WTC11 (cell line): ENCODE measurements around the gene LAMB4. TPM values are rescaled to one million over a fixed set of nuclear protein-coding genes. Genes with fewer than 3 reads are reported as not detected.

Experiments used
- ATAC-seq: fragments of 200-7000 bp; cut with Tn5 transposase; 2 replicates; pipeline ENCODE4 v1.10.0; 2021; ENCODE audit warnings: mild to moderate bottlenecking, moderate library complexity
- CTCF ChIA-PET: fragments of 300-600 bp; sonication (Branson Sonifier 250); formaldehyde crosslinking; loops from one replicate; lab custom pipeline; 2021; ENCODE audit warnings: antibody characterized with exemption; lab: Charles Lee
- POLR2A ChIA-PET: fragments of 350-600 bp; sonication (Branson Sonifier 250); formaldehyde crosslinking; loops from one replicate; lab custom pipeline; 2021; ENCODE audit warnings: antibody characterized with exemption; lab: Charles Lee
- DNase-seq: peaks from one replicate; pipeline ENCODE4 v3.0.0; 2021; ENCODE audit warnings: low spot score
- H3K27ac Mint-ChIP-seq: 2 replicates; pipeline ENCODE4 v1.8.0; 2021; ENCODE audit warnings: mixed read lengths
- H3K27me3 Mint-ChIP-seq: 2 replicates; pipeline ENCODE4 v1.8.0; 2021; ENCODE audit warnings: low read depth, mild to moderate bottlenecking, moderate library complexity, mixed read lengths
- H3K36me3 Mint-ChIP-seq: 2 replicates; pipeline ENCODE4 v1.8.0; 2021; ENCODE audit warnings: mixed read lengths
- H3K4me1 Mint-ChIP-seq: 2 replicates; pipeline ENCODE4 v1.8.0; 2022; ENCODE audit warnings: mixed read lengths
- H3K4me3 Mint-ChIP-seq: 2 replicates; pipeline ENCODE4 v1.8.0; 2021; ENCODE audit warnings: mild to moderate bottlenecking, moderate library complexity, mixed read lengths
- H3K9me3 Mint-ChIP-seq: 2 replicates; pipeline ENCODE4 v1.8.0; 2021; ENCODE audit warnings: mixed read lengths
- ESRRA ChIP-seq: sonication (generic); formaldehyde crosslinking; IDR thresholded peaks from 2 replicates; pipeline ENCODE4 v1.8.1; 2022; ENCODE audit warnings: mild to moderate bottlenecking, missing genetic modification reagents, borderline replicate concordance
- ETV6 ChIP-seq: sonication (generic); formaldehyde crosslinking; IDR thresholded peaks from 2 replicates; pipeline ENCODE4 v1.8.1; 2022; ENCODE audit warnings: mild to moderate bottlenecking, missing genetic modification reagents
- GTF2I ChIP-seq: fragments of 250-450 bp; sonication (Bioruptor Pico); conservative IDR thresholded peaks from 2 replicates; pipeline ENCODE4 v1.4.0; 2021; ENCODE audit warnings: mild to moderate bottlenecking
- MYBL2 ChIP-seq: sonication (generic); formaldehyde crosslinking; IDR thresholded peaks from 2 replicates; pipeline ENCODE4 v1.8.1; 2023; ENCODE audit warnings: mild to moderate bottlenecking, moderate library complexity, missing genetic modification reagents
- NR3C1 ChIP-seq: sonication (generic); formaldehyde crosslinking; conservative IDR thresholded peaks from 2 replicates; pipeline ENCODE4 v1.8.1; 2023; ENCODE audit warnings: low read depth, mild to moderate bottlenecking, missing genetic modification reagents
- SOX15 ChIP-seq: fragments of 250-450 bp; sonication (Bioruptor Pico); IDR thresholded peaks from 2 replicates; pipeline ENCODE4 v1.9.0; 2021; ENCODE audit warnings: mild to moderate bottlenecking
- TEAD4 ChIP-seq: sonication (generic); formaldehyde crosslinking; IDR thresholded peaks from 2 replicates; pipeline ENCODE4 v1.8.0; 2022; ENCODE audit warnings: mild to moderate bottlenecking, missing genetic modification reagents
- ZBTB21 ChIP-seq: sonication (generic); formaldehyde crosslinking; IDR thresholded peaks from 2 replicates; pipeline ENCODE4 v1.8.1; 2023; ENCODE audit warnings: mild to moderate bottlenecking, missing genetic modification reagents, borderline replicate concordance
- ZNF219 ChIP-seq: sonication (generic); formaldehyde crosslinking; IDR thresholded peaks from 2 replicates; pipeline ENCODE4 v1.8.0; 2023; ENCODE audit warnings: missing genetic modification reagents, mild to moderate bottlenecking, borderline replicate concordance
- ZNF263 ChIP-seq: sonication (generic); formaldehyde crosslinking; IDR thresholded peaks from 2 replicates; pipeline ENCODE4 v1.8.1; 2022; ENCODE audit warnings: low read depth, mild to moderate bottlenecking, moderate library complexity, missing genetic modification reagents
- ZNF671 ChIP-seq: fragments of 250-450 bp; sonication (Bioruptor Pico); IDR thresholded peaks from 2 replicates; pipeline ENCODE4 v1.8.0; 2021; ENCODE audit warnings: mild to moderate bottlenecking
- total RNA-seq: library from RNA; stranded (reverse); gene quantifications from 3 replicates; pipeline ENCODE4 v1.2.3, GENCODE V29; 2021
- TF ChIP-seq, protein P1 (sequence below): sonication (generic); formaldehyde crosslinking; IDR thresholded peaks from 2 replicates; pipeline ENCODE4 v1.8.0; 2022; ENCODE audit warnings: missing genetic modification reagents
- TF ChIP-seq, protein P2 (sequence below): fragments of 250-450 bp; sonication (Bioruptor Pico); IDR thresholded peaks from 2 replicates; pipeline ENCODE4 v1.9.0; 2021; ENCODE audit warnings: mild to moderate bottlenecking
- TF ChIP-seq, protein P3 (sequence below): sonication (generic); formaldehyde crosslinking; IDR thresholded peaks from 2 replicates; pipeline ENCODE4 v1.8.0; 2023; ENCODE audit warnings: mild to moderate bottlenecking, missing genetic modification reagents
- TF ChIP-seq, protein P4 (sequence below): sonication (generic); formaldehyde crosslinking; IDR thresholded peaks from 2 replicates; pipeline ENCODE4 v1.8.1; 2023; ENCODE audit warnings: mild to moderate bottlenecking, moderate library complexity, missing genetic modification reagents
- TF ChIP-seq, protein P5 (sequence below): sonication (generic); formaldehyde crosslinking; IDR thresholded peaks from 2 replicates; pipeline ENCODE4 v1.8.0; 2022; ENCODE audit warnings: mild to moderate bottlenecking, missing genetic modification reagents
- TF ChIP-seq, protein P6 (sequence below): fragments of 250-450 bp; sonication (Bioruptor Pico); IDR thresholded peaks from 2 replicates; pipeline ENCODE4 v1.9.0; 2021; ENCODE audit warnings: mild to moderate bottlenecking
- TF ChIP-seq, protein P7 (sequence below): sonication (generic); formaldehyde crosslinking; IDR thresholded peaks from 2 replicates; pipeline ENCODE4 v1.8.1; 2023; ENCODE audit warnings: mild to moderate bottlenecking, missing genetic modification reagents

The LAMB4 gene
- total RNA-seq, 1 experiment from 2014 or later = not detected

DNA sequence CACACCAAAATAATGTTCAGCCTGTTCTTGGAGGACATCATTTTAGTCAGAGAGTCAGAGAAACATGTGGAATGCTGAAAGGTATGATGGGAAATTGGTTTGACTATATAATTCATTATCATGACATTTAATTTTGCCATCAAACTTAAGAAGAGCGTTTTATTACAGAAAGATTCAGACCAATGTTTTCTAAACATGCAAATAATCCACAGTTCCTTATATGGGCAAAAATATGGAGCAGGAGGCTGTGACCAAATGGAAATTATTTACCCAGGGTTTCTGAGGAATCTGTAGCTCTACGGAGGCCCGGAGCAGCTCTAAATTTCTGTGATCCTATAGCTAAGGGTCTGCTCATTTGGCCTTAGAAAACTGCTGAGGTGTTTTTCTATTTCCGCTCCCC lies 33.2 kb downstream of the LAMB4 start (continued):
- TF ChIP-seq, protein P1, sequence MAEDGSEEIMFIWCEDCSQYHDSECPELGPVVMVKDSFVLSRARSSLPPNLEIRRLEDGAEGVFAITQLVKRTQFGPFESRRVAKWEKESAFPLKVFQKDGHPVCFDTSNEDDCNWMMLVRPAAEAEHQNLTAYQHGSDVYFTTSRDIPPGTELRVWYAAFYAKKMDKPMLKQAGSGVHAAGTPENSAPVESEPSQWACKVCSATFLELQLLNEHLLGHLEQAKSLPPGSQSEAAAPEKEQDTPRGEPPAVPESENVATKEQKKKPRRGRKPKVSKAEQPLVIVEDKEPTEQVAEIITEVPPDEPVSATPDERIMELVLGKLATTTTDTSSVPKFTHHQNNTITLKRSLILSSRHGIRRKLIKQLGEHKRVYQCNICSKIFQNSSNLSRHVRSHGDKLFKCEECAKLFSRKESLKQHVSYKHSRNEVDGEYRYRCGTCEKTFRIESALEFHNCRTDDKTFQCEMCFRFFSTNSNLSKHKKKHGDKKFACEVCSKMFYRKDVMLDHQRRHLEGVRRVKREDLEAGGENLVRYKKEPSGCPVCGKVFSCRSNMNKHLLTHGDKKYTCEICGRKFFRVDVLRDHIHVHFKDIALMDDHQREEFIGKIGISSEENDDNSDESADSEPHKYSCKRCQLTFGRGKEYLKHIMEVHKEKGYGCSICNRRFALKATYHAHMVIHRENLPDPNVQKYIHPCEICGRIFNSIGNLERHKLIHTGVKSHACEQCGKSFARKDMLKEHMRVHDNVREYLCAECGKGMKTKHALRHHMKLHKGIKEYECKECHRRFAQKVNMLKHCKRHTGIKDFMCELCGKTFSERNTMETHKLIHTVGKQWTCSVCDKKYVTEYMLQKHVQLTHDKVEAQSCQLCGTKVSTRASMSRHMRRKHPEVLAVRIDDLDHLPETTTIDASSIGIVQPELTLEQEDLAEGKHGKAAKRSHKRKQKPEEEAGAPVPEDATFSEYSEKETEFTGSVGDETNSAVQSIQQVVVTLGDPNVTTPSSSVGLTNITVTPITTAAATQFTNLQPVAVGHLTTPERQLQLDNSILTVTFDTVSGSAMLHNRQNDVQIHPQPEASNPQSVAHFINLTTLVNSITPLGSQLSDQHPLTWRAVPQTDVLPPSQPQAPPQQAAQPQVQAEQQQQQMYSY (CRISPR knock-in tag) = no peak

DNA sequence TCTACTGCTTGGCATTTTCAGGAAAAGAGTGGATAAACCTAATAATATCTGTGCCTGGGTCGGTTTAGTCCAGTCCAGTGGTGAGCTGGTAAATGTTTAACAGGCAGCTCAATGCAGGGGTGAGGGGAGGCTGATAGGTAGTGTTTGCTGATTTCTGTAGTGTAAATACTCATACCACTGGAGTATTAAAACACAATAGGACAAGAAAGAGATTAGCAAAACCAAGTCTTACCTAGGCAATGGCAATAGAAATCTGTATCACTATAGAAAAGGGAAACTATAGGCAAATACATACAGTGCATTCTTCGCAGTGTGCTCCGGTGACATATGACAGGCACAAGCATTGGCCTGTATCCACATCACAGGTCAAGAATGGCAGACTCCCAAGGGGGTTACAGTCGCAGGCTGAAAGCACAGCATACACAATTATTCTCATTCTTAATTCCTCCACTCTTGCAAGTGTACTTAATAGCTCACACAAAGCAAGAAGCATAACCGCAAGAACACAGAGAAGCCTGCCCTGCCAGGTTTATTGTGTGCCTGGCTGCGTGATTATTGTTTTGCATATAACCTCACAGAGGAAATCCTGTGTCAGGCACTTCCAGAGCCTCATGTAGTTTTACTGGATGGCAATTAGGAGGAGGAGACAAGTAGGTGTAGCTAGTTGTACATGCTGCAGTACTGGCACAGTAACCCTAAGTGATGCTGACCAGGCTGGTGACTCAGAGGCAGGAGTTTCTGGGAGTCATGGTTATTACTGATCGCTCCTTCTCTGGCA lies 35.0 kb downstream of the LAMB4 start:
- Mint-ChIP-seq H3K27me3 (no peaks in the 10 kb centered on the region), H3K4me3 (no peak overlapping the region), H3K9me3 (no peaks in the 10 kb centered on the region), H3K36me3 (no peaks in the 10 kb centered on the region)
- no peak for DNase-seq
- CTCF ChIA-PET = interaction anchor here (0.5 to 1.5 kb wide), 4 partner anchors 19 to 75 kb away, joined by 3 read pairs; no protein-coding TSS in a partner anchor
- no peak for TF ChIP-seq SOX15 (CRISPR knock-in tag)
- TF ChIP-seq, protein P2, sequence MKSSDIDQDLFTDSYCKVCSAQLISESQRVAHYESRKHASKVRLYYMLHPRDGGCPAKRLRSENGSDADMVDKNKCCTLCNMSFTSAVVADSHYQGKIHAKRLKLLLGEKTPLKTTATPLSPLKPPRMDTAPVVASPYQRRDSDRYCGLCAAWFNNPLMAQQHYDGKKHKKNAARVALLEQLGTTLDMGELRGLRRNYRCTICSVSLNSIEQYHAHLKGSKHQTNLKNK (CRISPR knock-in tag) = no peak
- TF ChIP-seq ZNF671 (CRISPR knock-in tag) = no peak
- TF ChIP-seq TEAD4 = no peak
- no peak for TF ChIP-seq ZNF263 (CRISPR knock-in tag)
- TF ChIP-seq ESRRA (CRISPR knock-in tag) = no peak
- TF ChIP-seq MYBL2 (CRISPR knock-in tag) = no peak
- TF ChIP-seq, protein P3, sequence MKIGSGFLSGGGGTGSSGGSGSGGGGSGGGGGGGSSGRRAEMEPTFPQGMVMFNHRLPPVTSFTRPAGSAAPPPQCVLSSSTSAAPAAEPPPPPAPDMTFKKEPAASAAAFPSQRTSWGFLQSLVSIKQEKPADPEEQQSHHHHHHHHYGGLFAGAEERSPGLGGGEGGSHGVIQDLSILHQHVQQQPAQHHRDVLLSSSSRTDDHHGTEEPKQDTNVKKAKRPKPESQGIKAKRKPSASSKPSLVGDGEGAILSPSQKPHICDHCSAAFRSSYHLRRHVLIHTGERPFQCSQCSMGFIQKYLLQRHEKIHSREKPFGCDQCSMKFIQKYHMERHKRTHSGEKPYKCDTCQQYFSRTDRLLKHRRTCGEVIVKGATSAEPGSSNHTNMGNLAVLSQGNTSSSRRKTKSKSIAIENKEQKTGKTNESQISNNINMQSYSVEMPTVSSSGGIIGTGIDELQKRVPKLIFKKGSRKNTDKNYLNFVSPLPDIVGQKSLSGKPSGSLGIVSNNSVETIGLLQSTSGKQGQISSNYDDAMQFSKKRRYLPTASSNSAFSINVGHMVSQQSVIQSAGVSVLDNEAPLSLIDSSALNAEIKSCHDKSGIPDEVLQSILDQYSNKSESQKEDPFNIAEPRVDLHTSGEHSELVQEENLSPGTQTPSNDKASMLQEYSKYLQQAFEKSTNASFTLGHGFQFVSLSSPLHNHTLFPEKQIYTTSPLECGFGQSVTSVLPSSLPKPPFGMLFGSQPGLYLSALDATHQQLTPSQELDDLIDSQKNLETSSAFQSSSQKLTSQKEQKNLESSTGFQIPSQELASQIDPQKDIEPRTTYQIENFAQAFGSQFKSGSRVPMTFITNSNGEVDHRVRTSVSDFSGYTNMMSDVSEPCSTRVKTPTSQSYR (CRISPR knock-in tag) = no peak
- TF ChIP-seq, protein P4, sequence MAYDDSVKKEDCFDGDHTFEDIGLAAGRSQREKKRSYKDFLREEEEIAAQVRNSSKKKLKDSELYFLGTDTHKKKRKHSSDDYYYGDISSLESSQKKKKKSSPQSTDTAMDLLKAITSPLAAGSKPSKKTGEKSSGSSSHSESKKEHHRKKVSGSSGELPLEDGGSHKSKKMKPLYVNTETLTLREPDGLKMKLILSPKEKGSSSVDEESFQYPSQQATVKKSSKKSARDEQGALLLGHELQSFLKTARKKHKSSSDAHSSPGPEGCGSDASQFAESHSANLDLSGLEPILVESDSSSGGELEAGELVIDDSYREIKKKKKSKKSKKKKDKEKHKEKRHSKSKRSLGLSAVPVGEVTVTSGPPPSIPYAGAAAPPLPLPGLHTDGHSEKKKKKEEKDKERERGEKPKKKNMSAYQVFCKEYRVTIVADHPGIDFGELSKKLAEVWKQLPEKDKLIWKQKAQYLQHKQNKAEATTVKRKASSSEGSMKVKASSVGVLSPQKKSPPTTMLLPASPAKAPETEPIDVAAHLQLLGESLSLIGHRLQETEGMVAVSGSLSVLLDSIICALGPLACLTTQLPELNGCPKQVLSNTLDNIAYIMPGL (CRISPR knock-in tag) = no peak
- no peak for TF ChIP-seq GTF2I (CRISPR knock-in tag)
- TF ChIP-seq ZBTB21 (CRISPR knock-in tag) = no peak
- TF ChIP-seq, protein P5, sequence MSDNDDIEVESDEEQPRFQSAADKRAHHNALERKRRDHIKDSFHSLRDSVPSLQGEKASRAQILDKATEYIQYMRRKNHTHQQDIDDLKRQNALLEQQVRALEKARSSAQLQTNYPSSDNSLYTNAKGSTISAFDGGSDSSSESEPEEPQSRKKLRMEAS (CRISPR knock-in tag) = no peak
- TF ChIP-seq, protein P6, sequence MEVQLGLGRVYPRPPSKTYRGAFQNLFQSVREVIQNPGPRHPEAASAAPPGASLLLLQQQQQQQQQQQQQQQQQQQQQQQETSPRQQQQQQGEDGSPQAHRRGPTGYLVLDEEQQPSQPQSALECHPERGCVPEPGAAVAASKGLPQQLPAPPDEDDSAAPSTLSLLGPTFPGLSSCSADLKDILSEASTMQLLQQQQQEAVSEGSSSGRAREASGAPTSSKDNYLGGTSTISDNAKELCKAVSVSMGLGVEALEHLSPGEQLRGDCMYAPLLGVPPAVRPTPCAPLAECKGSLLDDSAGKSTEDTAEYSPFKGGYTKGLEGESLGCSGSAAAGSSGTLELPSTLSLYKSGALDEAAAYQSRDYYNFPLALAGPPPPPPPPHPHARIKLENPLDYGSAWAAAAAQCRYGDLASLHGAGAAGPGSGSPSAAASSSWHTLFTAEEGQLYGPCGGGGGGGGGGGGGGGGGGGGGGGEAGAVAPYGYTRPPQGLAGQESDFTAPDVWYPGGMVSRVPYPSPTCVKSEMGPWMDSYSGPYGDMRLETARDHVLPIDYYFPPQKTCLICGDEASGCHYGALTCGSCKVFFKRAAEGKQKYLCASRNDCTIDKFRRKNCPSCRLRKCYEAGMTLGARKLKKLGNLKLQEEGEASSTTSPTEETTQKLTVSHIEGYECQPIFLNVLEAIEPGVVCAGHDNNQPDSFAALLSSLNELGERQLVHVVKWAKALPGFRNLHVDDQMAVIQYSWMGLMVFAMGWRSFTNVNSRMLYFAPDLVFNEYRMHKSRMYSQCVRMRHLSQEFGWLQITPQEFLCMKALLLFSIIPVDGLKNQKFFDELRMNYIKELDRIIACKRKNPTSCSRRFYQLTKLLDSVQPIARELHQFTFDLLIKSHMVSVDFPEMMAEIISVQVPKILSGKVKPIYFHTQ = no peak
- no peak for TF ChIP-seq NR3C1 (CRISPR knock-in tag)
- no peak for TF ChIP-seq ETV6 (CRISPR knock-in tag)
- TF ChIP-seq ZNF219 (CRISPR knock-in tag) = no peak
- TF ChIP-seq, protein P7, sequence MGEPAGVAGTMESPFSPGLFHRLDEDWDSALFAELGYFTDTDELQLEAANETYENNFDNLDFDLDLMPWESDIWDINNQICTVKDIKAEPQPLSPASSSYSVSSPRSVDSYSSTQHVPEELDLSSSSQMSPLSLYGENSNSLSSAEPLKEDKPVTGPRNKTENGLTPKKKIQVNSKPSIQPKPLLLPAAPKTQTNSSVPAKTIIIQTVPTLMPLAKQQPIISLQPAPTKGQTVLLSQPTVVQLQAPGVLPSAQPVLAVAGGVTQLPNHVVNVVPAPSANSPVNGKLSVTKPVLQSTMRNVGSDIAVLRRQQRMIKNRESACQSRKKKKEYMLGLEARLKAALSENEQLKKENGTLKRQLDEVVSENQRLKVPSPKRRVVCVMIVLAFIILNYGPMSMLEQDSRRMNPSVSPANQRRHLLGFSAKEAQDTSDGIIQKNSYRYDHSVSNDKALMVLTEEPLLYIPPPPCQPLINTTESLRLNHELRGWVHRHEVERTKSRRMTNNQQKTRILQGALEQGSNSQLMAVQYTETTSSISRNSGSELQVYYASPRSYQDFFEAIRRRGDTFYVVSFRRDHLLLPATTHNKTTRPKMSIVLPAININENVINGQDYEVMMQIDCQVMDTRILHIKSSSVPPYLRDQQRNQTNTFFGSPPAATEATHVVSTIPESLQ (CRISPR knock-in tag) = no peak
- TF ChIP-seq, all 79 proteins: peak for 0
- Mint-ChIP-seq H3K4me1 (no peaks in the 10 kb centered on the region), H3K27ac (no peak overlapping the region)
- POLR2A ChIA-PET = no interaction called here
- peak; percentile 26 for ATAC-seq
